Measurements from ENCODE around the gene PPP1R14C. TPM values are rescaled to one million over a fixed set of nuclear protein-coding genes. Genes with fewer than 3 reads are reported as not detected.

Gene PPP1R14C
- total and polyA plus RNA-seq, 7 donors = under 0.01 to 37.0 (median 19.8) TPM; not detected in 2

DNA sequence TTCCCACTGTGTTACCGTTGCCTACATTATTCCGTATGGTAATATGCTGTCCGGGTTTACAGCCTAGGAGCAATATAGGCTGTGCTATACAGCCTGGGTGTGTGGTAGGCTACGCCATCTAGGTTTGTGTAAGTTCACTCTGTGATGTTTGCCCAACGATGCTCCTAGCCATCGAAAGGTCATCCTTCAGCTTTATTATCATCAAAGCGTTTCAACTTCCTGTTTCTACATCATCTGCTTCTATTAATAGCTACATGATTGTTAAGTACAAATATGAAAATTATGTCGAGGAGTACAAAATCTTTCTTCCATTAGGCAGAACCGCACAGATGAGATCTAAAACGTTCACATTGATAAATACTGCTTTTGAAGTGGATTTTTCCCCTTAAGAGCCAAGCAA, 69.9 kb downstream of the PPP1R14C start:
- Histone ChIP-seq H3K9me3 (no peaks in the 10 kb centered on the region), H3K27ac (no peak overlapping the region), H3K36me3 (no peaks in the 10 kb centered on the region), H3K4me1 (no peaks in the 10 kb centered on the region), H3K27me3 (no peaks in the 10 kb centered on the region), H3K4me3 (no peak overlapping the region)
- DNase-seq = no peak
- intact Hi-C loops (cut with DNase I) = no loop called here
- TF ChIP-seq EP300 (IDR thresholded peaks at IDR 0.05) = no peak
- 61 to 70% methylated on average over 10 of the region's 10 CpGs for WGBS, 2 donors

DNA sequence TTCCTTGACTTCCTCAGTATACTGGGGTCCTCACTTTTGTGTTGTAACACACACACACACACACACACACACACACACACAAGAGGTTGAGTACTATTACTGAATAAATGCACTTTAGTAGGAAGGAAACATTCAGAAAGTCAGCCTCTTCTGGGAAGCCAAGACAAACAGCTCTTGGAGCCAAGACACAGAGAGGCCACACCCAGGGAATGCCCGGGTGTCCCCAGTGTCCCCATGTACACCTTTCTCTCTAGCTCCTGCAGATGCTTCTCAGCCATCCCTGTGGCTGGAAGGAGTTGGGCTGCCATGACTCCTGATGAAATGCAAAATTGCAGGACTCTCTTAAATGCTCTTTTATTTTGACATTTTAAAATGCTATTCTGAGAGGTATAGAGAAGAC, 70.5 kb downstream of the PPP1R14C start:
- TF ChIP-seq, protein P1, sequence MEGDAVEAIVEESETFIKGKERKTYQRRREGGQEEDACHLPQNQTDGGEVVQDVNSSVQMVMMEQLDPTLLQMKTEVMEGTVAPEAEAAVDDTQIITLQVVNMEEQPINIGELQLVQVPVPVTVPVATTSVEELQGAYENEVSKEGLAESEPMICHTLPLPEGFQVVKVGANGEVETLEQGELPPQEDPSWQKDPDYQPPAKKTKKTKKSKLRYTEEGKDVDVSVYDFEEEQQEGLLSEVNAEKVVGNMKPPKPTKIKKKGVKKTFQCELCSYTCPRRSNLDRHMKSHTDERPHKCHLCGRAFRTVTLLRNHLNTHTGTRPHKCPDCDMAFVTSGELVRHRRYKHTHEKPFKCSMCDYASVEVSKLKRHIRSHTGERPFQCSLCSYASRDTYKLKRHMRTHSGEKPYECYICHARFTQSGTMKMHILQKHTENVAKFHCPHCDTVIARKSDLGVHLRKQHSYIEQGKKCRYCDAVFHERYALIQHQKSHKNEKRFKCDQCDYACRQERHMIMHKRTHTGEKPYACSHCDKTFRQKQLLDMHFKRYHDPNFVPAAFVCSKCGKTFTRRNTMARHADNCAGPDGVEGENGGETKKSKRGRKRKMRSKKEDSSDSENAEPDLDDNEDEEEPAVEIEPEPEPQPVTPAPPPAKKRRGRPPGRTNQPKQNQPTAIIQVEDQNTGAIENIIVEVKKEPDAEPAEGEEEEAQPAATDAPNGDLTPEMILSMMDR (IDR thresholded peaks at IDR 0.05) = no peak
- TF ChIP-seq EP300 (IDR thresholded peaks at IDR 0.05) (no peak), POLR2A (IDR thresholded peaks at IDR 0.05) (no peak), POLR2AphosphoS5 (IDR thresholded peaks at IDR 0.05) (no peak)
- no peak overlapping the region for H3K27ac ChIP-seq
- intact Hi-C loops (cut with DNase I) = no loop called here
- H3K4me3 ChIP-seq = no peak overlapping the region
- no peaks in the 10 kb centered on the region for H3K36me3 ChIP-seq
- no peaks in the 10 kb centered on the region for H3K4me1 ChIP-seq
- no peak for DNase-seq
- H3K9me3 ChIP-seq = no peaks in the 10 kb centered on the region
- WGBS, 2 donors = 21 to 60% methylated on average over 1 of the region's 1 CpG
- H3K27me3 ChIP-seq = no peaks in the 10 kb centered on the region

DNA sequence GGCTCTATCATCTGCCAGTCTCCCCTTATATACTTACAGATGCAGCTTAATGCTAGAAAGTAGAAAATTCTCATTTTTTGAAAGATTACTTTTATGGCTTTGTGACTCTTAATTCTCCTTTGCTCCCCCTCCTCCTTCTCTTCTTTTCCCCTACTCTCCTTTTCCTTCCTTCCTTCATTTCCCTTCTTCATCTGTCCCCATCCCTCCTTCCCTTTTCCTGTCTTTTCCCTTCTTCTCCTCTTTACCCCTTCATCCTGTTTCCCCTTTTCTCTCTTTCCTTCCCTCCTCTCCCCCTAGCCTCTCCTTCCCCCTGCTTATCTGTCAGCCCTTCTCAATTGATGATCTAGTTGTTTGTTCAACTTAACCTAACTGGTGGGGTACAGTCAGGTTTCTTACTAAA, 71.5 kb downstream of the PPP1R14C start:
- no peaks in the 10 kb centered on the region for H3K27me3 ChIP-seq
- TF ChIP-seq POLR2AphosphoS5 (IDR thresholded peaks at IDR 0.05) = no peak
- no peak for TF ChIP-seq POLR2A (IDR thresholded peaks at IDR 0.05)
- H3K27ac ChIP-seq = no peak overlapping the region
- H3K9me3 ChIP-seq = no peaks in the 10 kb centered on the region
- H3K4me3 ChIP-seq = no peak overlapping the region
- intact Hi-C loops (cut with DNase I) = no loop called here
- H3K36me3 ChIP-seq = no peaks in the 10 kb centered on the region
- no peaks in the 10 kb centered on the region for H3K4me1 ChIP-seq
- no peak for DNase-seq

DNA sequence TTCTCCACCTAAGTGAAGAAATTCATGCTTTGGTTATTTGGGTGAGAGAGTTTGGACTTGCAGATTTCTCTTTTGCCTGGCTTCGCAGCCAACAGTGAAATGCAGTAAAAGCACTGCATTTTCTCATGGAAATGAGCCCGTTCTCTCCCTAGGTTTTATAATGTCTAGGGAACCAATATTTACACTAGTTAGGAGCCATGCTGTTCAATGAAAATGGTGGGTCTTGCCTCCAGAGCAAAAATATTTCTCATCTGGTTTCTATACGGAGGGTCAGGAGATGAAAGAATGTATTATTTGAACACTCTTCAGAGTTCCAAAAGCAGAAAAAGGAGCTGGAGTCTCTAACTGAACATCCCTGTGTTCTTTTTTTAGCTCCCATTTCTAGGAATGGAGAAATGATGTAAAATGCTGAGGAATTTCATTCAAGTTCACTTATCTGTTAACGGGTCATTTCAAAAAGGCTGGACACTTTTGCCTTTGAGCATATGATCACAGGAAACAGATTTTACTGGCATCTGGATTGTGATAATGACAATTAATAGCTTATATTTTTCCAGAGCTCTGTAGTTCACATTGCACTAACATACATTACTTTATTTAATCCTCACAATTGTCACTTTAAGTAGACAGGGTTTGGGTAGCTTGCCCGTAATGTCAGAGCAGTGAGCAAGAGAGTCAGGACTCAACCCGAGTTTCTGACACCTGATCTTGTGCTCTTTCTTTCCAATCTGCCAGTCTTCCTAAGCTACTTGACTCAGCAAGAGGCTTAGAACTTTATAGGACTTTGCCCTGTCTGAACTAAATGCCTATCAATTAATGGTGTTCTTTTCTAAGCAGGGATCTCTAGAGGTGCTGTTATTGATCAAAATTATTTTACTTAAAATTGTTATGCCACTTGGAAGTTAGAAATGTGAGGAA, 78.0 kb downstream of the PPP1R14C start:
- no peak for DNase-seq
- H3K4me3 ChIP-seq = no peak overlapping the region
- intact Hi-C loops (cut with DNase I) = no loop called here
- no peaks in the 10 kb centered on the region for H3K36me3 ChIP-seq
- no peak for TF ChIP-seq POLR2A (IDR thresholded peaks at IDR 0.05)
- no peak for TF ChIP-seq EP300 (IDR thresholded peaks at IDR 0.05)
- TF ChIP-seq POLR2AphosphoS5 (IDR thresholded peaks at IDR 0.05) = no peak
- TF ChIP-seq, protein P1 (IDR thresholded peaks at IDR 0.05) = no peak
- H3K27ac ChIP-seq = no peak overlapping the region
- H3K4me1 ChIP-seq = no peaks in the 10 kb centered on the region
- WGBS, 2 donors = 78 to 82% methylated on average over 6 of the region's 6 CpGs
- H3K9me3 ChIP-seq = no peaks in the 10 kb centered on the region
- no peaks in the 10 kb centered on the region for H3K27me3 ChIP-seq

DNA sequence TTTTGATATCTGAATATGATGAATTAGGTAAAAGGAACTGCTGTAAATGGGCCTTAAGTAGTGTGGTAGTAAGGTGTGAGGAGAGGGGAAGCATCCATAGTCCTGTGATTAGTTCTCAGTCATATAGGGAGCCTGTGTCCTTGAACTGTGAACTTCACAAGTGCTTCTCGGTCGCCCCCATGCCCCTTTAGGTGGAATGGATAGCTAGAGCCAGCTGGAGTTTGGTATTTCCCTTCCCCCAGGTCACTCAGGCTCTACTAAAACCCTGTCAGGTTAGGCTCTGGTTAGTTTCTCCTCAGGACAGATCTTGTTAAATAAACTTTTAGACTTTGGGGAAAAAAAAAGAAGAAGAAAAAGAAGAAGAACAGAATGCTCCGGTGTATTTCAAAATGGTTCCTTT, 82.0 kb downstream of the PPP1R14C start:
- DNase-seq = no peak
- WGBS, 2 donors = 75 to 89% methylated on average over 3 of the region's 3 CpGs
- Histone ChIP-seq H3K27ac (no peak overlapping the region), H3K4me3 (no peak overlapping the region), H3K36me3 (no peaks in the 10 kb centered on the region), H3K27me3 (no peaks in the 10 kb centered on the region), H3K4me1 (no peaks in the 10 kb centered on the region), H3K9me3 (no peaks in the 10 kb centered on the region)
- TF ChIP-seq POLR2AphosphoS5 (IDR thresholded peaks at IDR 0.05) (no peak), EP300 (IDR thresholded peaks at IDR 0.05) (no peak), POLR2A (IDR thresholded peaks at IDR 0.05) (no peak)
- TF ChIP-seq, protein P1 (IDR thresholded peaks at IDR 0.05) = no peak
- intact Hi-C loops (cut with DNase I) = no loop called here
